ENCODE data around the gene CCDC102A.

GRCh38 chr16:57556941-57557541 is 20.7 kb upstream of the CCDC102A start:
- TF ChIP-seq SUZ12 (IDR thresholded peaks at IDR 0.05; ENCODE audit: extremely low read depth, insufficient read depth, insufficient read length): no peak
- no peak for TF ChIP-seq ZNF274 (IDR thresholded peaks at IDR 0.05; ENCODE audit: low read depth, low read length)

All from NT2/D1 (cell line).